ENCODE measurements around the gene HNMT. TPM values are rescaled to one million over a fixed set of nuclear protein-coding genes. Genes with fewer than 3 reads are reported as not detected.

Gene HNMT
- total RNA-seq, 1 donor from 2014 or later = 14.4 TPM

GRCh38 chr2:138030459-138030858, 66.2 kb downstream of the HNMT start:
- Mint-ChIP-seq H3K36me3 (no peaks in the 10 kb centered on the region), H3K27me3 (ENCODE audit: low read depth) (peaks cover 5% of the 10 kb centered on the region), H3K9me3 (no peaks in the 10 kb centered on the region), H3K4me3 (no peak overlapping the region), H3K27ac (no peak overlapping the region), H3K4me1 (peaks cover 23% of the 10 kb centered on the region)
- no peak for TF ChIP-seq CTCF (IDR thresholded peaks at IDR 0.05; ENCODE audit: unreplicated experiment)
- DNase-seq (ENCODE audit: low spot score in 2 of 2, unreplicated experiment in 2 of 2) = no peak

- Mint-ChIP-seq H3K9me3 (no peaks in the 10 kb centered on the region), H3K36me3 (no peaks in the 10 kb centered on the region), H3K4me3 (no peak overlapping the region), H3K4me1 (peaks cover 37% of the 10 kb centered on the region), H3K27ac (no peak overlapping the region), H3K27me3 (ENCODE audit: low read depth) (peaks cover 1% of the 10 kb centered on the region)
- DNase-seq (ENCODE audit: low spot score in 2 of 2, unreplicated experiment in 2 of 2) = no peak
- no peak for TF ChIP-seq CTCF (IDR thresholded peaks at IDR 0.05; ENCODE audit: unreplicated experiment)
Measured at GRCh38 chr2:138032334-138032733, 68.1 kb downstream of the HNMT start.

GRCh38 chr2:138034536-138034935, 70.3 kb downstream of the HNMT start:
- H3K4me1 Mint-ChIP-seq = peaks cover 37% of the 10 kb centered on the region
- TF ChIP-seq CTCF (IDR thresholded peaks at IDR 0.05; ENCODE audit: unreplicated experiment) = no peak
- H3K27ac Mint-ChIP-seq = no peak overlapping the region
- H3K27me3 Mint-ChIP-seq (ENCODE audit: low read depth) = peaks cover 1% of the 10 kb centered on the region
- no peaks in the 10 kb centered on the region for H3K9me3 Mint-ChIP-seq
- H3K4me3 Mint-ChIP-seq = no peak overlapping the region
- no peaks in the 10 kb centered on the region for H3K36me3 Mint-ChIP-seq
- no peak for DNase-seq (ENCODE audit: low spot score in 2 of 2, unreplicated experiment in 2 of 2)

- no peaks in the 10 kb centered on the region for H3K36me3 Mint-ChIP-seq
- TF ChIP-seq CTCF (IDR thresholded peaks at IDR 0.05; ENCODE audit: unreplicated experiment) = no peak
- no peaks in the 10 kb centered on the region for H3K9me3 Mint-ChIP-seq
- peaks cover 37% of the 10 kb centered on the region for H3K4me1 Mint-ChIP-seq
- peaks cover 1% of the 10 kb centered on the region for H3K27me3 Mint-ChIP-seq (ENCODE audit: low read depth)
- no peak overlapping the region for H3K4me3 Mint-ChIP-seq
- H3K27ac Mint-ChIP-seq = peak overlapping the region; percentile 49
- no peak for DNase-seq (ENCODE audit: low spot score in 2 of 2, unreplicated experiment in 2 of 2)
Measured at GRCh38 chr2:138035608-138036217, 71.4 kb downstream of the HNMT start.

GRCh38 chr2:138036522-138036921, 72.2 kb downstream of the HNMT start:
- no peak for DNase-seq (ENCODE audit: low spot score in 2 of 2, unreplicated experiment in 2 of 2)
- peaks cover 37% of the 10 kb centered on the region for H3K4me1 Mint-ChIP-seq
- peak overlapping the region; percentile 62 for H3K27ac Mint-ChIP-seq
- no peak overlapping the region for H3K4me3 Mint-ChIP-seq
- H3K27me3 Mint-ChIP-seq (ENCODE audit: low read depth) = no peaks in the 10 kb centered on the region
- no peak for TF ChIP-seq CTCF (IDR thresholded peaks at IDR 0.05; ENCODE audit: unreplicated experiment)
- no peaks in the 10 kb centered on the region for H3K36me3 Mint-ChIP-seq
- H3K9me3 Mint-ChIP-seq = no peaks in the 10 kb centered on the region

- H3K27me3 Mint-ChIP-seq (ENCODE audit: low read depth) = no peaks in the 10 kb centered on the region
- H3K4me1 Mint-ChIP-seq = peaks cover 37% of the 10 kb centered on the region
- no peaks in the 10 kb centered on the region for H3K36me3 Mint-ChIP-seq
- TF ChIP-seq CTCF (IDR thresholded peaks at IDR 0.05; ENCODE audit: unreplicated experiment) = no peak
- no peak overlapping the region for H3K4me3 Mint-ChIP-seq
- H3K27ac Mint-ChIP-seq = no peak overlapping the region
- H3K9me3 Mint-ChIP-seq = no peaks in the 10 kb centered on the region
- no peak for DNase-seq (ENCODE audit: low spot score in 2 of 2, unreplicated experiment in 2 of 2)
Measured at GRCh38 chr2:138037090-138037489, 72.8 kb downstream of the HNMT start.

Measured in mesothelial cell of epicardium (in vitro differentiated cells).